Measurements from ENCODE around the gene RGS1.
"Not testable (repeated sequence)": the region's sequence is repeated elsewhere in the genome, so short reads cannot be mapped to it uniquely, and the experiment has no call there.

Gene RGS1, protein sequence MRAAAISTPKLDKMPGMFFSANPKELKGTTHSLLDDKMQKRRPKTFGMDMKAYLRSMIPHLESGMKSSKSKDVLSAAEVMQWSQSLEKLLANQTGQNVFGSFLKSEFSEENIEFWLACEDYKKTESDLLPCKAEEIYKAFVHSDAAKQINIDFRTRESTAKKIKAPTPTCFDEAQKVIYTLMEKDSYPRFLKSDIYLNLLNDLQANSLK

DNA sequence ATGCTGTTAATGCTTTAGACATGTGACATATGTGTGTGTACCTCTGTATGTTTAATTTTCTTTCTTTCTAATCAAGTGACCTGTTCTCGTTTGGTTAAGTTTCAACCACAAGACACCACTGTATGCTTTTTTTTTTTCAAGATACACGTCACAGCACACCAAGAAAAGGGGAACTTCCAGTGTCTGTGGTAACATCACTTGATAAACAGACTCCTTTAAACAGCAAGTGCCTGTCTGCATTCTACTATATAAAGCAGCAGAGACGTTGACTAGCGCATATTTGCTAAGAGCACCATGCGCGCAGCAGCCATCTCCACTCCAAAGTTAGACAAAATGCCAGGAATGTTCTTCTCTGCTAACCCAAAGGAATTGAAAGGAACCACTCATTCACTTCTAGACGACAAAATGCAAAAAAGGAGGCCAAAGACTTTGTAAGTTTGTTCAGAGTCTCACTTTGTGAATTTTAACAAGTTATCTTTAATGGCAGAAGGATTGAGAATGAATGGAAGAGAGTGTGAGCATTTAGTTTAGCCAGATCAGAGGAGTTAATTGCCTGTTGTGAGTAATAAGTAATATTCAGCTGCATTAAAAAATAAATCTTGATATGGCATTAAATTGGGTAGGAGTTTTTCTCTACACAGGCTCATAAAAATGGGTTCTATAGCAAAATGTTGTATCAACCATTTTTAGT lies at the start of gene RGS1:
Gene RGS1 (plus strand): TSS at position 275 of the 691 bp plus-strand sequence. CDS start 20 bp downstream, at position 295.
- DNase-seq: peak; percentile 83 to 90

DNA sequence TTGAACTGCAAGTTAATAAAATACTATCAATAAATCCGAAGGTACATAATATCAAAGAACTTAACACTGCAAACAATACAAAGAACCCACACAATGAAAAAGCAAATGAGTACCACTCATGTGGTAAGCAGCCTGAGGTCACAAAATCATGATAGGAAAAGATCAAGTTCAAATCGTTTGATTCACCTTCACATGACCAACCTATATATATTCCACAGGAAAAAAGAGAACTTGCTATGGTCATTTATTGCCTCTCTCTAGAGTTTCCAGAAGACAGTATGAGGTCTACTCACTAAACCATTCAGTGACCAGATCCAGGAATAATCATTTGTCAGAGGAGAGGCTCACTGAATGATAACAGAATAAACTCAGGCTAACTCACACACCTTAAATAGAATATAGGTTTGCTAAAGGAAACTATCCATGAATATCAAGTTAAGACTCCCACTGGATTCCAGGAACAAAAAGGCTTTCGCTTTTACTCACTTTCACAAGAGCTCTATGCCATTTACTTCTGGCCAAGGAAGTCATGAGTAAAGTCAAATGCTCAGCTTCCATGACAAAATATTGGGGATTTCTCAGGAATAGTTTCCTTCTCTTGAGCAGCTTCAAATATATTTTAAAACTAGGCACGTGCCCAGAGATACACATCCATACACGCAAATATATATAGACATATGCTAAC lies 48.3 kb upstream of the RGS1 start:
- no peak for DNase-seq

DNA sequence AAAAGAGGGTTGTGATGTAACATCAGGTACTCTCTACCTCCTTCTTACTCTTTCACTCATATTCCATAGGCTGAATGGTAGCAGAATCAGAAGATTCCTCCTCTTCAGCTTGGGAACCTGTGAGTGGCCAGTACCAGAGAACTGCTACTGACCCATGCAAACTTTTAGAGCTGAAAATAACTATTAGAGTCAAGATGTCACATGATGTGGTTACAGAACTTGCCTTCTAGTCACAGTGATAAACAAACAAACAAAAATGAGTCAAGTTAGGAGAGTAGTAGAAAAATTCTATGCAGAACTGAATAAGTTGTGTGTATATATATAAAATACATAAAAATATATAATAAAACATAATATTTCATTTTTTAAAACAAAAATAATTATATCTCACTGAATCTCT lies 47.6 kb upstream of the RGS1 start:
- DNase-seq: no peak

DNA sequence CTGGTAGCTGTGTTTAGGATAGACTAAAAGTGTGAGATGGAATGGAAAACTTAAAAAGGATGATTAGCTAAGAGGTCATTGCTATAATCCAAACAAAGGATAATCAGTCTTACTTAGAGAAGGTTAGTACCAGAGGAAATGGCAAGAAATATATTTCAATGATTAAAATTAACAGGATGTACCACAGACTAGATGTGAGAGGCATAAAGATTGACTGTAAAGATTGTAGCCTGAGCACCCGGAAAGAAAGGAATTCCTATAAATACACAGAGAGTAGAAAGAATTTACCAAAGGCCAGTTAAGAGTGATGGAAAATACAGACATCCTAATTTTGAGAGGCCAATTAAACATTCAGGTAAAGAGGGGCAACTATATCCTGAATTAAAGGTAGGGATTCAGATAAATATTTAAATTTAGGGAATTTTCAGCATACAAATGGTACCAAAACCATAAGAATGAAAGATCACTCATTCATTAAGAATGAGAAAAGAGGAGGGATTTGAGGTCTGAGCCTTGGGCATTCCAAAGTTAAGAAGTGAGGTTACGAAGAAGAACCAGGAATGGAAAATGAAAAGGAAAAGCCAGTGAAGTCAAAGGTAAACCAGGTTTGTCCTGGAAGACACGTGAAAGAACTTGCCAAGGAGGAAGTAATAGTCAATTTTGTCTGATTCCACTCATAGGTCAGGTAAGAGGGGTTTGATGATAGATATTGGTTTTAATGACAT lies 46.4 kb upstream of the RGS1 start:
- no peak for DNase-seq

DNA sequence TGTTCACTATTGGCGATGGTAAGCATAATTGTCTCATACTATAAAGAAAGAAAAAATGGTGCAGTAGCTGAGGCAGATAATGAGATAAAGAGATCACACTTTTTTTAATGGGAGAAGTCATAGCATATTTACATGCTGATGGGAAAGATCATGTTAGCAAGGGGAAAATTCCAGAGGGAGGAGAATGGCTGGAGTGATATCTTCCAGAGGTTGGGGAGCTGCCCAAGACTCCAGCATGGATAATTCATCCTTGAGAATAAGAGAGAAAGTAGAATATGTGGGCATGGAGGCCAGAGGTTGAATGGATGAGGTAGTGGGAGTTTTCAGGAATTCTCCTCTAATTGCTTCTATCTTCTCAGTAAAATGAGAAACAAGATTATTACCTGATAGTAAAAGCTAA lies 45.8 kb upstream of the RGS1 start:
- no peak for DNase-seq

DNA sequence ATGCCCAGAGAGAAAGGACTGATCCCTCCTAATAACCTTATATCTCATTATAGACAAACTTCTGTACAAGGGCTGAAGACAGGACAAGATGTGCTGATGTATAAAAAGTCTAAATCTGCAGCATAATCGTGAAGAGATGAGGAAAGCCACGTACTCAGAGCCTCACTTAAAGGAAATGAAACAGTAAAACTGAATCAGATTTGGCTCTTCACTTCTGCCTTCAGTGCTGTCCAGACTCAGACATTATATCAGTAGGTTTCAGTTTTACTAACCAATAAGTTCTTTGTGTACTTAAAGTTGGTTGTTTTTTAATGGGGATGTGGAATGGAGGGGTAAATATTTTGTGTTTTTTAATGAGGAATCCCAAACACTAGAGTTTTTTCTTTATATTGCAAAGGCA lies 45.3 kb upstream of the RGS1 start:
- no peak for DNase-seq

DNA sequence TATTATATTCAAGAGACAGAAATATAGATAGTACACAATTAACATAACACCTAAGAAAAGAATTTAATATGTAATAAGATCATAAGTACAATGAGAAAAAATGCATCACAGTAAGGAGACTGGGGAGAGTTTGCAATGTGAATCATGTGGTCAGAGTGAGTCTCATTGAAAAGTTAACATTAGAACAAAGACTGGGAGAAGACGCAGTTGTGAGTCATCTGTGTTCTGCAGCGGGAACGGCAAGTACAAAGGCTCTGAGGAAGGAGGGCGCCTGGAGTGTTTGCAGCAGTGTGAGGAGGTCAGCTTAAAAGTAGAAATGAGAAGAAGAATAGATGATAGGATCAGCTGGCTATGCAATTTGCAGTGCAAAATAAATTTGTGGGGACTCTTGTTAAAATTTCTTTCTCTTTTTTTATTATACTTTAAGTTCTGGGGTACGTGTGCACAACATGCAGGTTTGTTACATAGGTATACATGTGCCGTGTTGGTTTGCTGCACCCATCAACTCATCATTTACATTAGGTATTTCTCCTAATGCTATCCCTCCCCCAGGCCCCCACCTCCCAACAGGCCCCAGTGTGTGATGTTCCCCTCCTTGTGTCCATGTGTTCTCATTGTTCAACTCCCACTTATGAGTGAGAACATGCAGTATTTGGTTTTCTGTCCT lies 44.4 kb upstream of the RGS1 start:
- not testable (repeated sequence) for DNase-seq

DNA sequence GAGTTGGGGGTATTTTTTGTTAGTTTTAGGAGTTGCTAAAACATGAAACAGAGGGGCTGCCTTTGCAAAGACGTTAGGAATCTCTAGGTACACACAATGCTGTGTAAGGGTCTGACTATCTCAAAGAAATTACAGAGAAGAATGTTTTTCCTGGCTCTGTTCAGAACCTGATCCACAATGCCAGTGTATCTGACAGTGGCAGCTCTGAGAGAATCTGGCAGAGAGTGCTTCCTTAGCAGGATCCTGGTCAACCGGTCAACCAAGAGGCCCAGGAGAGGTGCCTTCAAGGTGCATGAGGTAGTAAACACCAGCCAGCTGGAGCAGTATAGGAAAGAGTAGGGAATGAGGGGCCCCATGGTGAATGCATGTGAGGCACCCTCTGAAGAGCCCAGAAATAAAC lies 40.9 kb upstream of the RGS1 start:
- no peak for DNase-seq

DNA sequence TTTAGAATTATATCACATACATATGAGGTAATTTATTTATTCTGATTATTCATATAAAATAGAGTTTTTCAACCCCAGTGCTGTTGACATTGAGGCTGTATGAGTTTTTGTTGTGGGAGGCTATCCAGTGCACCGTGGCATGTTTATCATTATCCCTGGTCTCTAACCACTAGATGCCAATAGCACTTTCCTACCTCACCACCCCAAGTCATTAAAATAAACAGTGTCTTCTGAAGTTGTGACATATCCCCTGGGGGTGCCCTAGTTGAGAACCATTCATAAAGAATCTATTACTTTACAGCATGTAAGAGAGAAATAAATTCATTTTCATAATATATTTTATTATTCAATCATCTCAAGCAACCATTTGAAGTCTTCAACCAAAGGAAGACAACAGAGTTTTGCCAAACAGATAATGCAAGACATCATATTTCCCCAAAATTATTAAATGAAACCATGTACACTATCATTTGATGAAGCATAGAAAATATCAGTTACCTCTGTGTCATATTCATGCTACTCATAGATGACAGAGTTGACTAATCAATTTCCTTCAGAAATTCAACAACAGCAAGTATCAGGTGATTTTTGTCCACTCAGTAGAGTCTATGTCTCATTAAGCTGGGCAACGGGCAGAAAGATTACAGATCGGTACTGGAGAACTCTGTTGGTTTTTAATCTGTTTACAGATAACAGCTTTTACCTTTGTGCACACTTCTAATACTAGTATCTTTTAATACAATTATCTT lies 39.5 kb upstream of the RGS1 start:
- no peak for DNase-seq

DNA sequence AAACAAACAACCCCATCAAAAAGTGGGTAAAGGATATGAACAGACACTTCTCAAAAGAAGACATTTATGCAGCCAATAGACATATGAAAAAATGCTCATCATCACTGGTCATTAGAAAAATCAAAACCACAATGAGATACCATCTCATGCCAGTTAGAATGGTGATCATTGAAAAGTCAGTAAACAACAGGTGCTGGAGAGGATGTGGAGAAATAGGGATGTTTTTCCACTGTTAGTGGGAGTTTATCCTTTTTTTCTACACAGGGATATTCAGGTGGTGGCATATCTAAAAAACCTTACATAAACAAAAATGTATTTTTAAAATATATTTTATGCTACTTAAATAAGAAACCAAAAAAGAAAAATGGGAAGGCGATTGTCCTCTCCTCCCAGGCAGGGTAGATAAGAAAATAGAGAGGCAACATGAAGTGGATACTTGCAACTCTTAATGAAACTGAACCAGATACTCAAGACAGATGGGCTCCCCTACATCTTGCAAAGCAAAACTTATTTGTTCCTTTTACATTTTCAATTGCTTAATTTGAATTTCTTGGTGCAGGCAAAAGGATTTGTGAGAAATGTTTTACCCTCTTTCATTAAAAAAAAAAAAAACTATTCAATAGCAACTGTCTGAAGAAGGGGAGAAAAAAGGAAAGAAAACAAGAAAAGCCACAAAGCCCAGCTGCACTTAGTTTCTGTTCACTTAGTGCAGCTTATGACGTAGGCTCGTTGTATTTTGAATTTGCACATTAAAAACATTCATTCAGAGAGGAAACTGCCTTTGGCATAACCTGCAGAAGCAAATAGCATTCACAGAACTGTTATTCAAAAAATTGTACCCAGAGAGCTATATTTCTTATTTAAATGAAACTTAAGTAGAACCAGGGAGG lies 36.9 kb upstream of the RGS1 start:
- peak; percentile 49 to 67 for DNase-seq

DNA sequence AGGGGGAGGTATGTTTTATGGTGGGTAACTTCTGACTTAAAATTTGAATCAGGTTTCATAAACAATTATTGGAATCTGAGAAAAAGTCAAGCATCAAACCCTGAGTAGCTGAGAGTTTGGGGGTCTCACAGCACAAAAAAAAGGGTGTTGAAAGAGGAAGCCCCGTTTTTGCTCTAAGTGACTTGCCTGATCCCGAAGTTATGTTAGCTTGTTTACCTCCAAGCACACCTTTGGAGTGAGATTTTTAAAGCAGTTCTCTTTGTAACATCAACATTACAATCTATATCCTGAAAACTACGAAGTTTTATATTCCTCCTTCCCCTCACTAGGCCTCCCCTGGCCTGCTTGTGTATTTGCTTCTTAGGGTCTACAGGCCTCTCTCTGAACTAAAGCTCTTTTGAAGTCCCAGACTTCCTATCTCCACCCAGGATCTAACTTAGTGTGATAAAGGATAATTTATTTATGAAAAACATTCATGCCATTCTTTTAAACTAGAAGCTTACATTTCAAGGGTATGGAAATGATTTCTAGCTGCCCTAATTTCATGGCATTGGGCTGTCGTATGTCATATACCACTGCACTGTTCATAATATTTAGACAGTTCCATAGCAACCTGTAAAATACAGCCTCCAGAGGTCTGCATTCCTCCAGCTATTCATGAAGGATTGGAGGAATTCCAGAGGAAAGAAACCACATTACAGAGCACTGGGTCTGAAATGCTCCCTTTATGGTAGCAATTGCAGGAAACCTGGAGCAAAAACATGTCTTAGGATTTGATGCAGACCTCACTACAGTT lies 36.1 kb upstream of the RGS1 start:
- DNase-seq: no peak

DNA sequence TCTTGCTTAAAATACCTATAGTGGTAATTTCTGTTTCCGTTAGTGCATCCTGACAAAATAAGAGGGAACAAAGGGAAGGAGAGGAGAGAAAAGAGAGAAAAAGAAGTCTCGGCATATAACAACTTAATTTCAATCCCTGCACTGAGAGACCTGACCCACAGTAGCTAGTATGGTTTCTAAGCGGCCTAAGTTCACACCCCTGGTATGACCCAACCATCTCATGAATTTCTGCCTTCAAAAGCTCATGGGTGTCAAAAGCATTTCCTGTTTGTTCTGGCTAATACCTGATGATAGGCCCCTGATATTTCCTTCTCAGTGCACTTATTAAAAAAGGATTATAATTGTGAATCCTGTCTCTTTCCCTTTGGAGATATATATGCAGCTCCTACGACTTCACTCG lies 32.1 kb upstream of the RGS1 start:
- DNase-seq: no peak

DNA sequence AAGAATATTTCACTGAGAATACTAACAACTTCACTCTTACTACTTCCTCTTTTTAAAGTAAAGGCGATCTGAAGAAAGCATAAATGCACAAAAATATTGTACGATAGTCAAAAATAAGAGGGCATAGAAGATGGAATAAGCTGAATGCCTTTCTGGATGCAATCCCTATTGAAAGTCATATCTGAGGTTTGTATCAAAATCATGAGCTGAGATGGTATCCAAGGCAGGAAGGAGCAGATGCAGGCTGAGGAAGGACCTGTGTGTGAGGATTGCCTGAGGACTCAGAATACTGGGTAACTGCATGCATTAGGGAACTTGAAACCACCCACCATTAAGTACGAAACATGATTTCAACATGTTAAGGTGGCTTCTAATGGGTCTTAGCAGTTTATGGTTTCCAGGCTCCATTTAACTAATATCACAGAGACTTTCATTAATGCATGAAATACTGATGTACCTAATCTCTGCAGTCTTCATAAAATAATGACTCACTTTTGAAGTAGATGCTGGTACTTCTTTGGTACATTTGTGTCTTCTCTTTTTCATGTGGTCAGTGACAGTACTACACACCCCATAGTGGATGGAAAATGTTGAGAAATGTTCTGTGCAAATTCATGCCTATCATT lies 29.6 kb upstream of the RGS1 start:
- DNase-seq: peak in 1 of 2 donors; percentile 19

DNA sequence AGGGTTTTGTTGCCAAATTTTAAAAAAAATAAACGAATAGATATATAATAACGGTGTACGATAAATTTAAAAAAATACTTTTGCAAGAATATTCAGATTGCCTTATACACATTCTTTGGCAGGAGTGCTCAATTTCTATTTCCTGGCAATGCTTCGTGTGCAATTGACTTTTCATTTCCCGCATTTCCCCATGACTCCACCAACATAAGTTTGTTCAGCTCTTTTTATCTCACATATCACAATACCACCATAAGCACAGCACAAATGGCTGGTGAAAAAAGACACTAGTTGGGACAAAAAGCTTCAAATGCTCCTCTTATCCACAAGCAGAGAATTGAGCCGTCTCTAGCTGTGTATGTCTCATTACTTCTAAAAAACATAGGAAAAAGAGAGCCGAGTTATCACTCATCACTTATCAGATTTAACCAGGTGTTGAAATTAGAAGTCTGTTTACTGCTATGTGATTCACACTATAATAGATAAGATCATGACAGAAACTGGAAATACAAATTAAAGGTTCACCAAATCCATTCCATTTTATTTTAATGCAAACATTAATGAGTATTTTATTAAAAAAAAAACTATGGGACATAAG lies 28.9 kb upstream of the RGS1 start:
- DNase-seq: no peak

DNA sequence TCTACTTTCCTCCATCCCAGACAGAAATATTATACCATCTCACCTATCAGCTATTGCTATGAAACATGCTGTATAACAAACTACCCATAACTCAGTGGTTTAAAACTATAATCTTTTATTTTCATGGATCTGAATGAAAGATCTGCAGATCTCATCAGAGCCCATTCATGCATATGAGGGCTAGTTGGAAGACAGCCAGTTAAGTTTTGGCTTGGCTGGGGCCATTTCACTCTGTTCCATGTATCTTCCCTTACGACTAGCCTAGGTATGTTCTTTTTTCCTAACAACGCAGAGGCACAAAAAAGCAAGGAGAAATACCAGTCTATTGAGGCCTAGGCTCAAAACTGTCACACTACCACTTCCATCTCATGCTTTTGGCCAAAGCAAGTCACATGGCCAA lies 28.1 kb upstream of the RGS1 start:
- no peak for DNase-seq

DNA sequence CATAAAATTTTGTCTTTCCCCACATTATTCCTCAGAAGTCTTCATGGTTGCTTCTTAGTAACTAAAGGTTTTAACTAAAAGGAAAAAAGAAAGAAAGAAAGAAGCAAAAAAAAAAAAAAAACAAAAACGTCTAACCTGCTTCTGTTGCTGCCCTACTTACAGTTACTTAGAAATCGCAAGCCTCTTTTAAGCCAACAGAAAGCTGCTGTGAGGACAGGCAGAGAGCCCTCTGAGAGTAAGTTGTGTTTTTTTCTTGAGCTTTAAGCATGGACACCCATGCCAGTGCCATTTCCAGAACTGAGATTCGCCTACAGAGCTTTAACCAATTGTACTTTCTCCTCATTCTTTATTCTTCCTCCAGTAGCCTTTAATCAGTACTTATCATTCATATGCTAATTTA lies 25.6 kb upstream of the RGS1 start:
- peak in 1 of 2 donors; percentile 51 for DNase-seq

DNA sequence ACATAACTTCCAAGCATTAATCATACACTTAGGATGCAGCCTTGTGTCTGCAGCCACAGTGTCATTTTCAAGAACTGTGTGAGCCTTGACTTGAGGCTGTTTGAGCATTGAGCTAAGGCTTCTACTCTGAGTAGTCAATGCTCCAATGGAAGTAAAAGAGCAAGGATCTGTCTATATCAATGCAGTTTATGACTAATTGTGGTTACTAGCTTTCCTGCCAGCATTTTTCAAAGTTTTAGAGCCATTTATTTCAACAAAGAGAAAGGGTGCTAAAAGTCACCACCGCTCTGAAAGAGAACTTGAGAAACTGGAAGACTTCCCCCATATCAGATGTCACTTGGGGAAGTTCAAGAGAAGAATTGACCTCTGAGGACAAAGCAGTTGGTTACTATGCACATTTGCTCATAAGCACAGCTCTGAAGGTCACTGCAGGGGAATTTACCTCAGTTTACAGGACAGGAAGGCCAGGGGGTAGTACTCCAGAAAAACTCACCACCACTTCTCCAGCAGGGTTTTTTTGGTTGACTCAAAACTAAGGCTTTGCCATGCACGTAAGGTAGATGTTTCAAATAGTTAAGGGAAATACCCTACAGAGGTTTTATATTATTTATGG lies 24.5 kb upstream of the RGS1 start:
- peak in 1 of 2 donors; percentile 55 for DNase-seq

DNA sequence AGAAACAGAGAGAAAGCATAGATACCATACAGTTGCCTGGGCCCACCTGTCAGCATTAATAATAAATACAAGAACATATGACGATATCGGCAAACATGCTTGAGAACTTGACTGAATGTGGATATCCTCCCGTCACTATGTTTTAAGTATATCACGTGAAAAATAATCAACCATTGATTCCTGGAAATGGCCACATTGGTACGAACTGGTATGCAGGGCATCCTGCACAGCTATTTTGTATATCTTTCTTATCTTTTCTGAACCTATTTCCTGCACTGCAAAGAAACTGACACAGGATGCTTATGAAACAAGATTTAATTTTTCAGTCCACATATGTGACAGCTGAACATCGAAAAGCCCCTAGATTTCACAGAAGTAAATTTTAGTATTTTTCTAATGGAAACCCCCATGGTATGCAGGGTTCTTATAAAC lies 22.8 kb upstream of the RGS1 start:
- peak in 1 of 2 donors; percentile 70 for DNase-seq

DNA sequence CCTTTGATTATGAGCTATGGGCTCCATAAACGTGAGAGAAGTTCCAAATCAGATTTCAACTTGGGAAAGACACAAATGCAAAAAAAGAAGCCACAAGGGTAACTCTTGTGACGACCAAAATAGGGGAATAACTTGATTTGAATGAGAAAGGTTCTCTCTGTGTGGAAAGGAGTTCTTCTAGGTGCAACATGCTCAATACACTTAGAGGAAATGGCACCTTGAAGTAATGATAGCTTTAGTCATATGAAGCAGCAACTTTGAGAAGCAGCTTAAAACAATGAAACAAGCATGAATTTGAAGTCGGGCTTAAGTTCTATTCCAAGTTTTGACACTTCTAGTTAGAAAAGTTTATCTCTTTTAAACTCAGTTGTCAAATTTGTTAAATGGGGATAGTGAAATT lies 21.8 kb upstream of the RGS1 start:
- DNase-seq: no peak
